ENCODE results near the gene ARHGEF26.
"Not testable (repeated sequence)": the region's sequence is repeated elsewhere in the genome, so short reads cannot be mapped to it uniquely, and the experiment has no call there.

The ARHGEF26 gene, protein sequence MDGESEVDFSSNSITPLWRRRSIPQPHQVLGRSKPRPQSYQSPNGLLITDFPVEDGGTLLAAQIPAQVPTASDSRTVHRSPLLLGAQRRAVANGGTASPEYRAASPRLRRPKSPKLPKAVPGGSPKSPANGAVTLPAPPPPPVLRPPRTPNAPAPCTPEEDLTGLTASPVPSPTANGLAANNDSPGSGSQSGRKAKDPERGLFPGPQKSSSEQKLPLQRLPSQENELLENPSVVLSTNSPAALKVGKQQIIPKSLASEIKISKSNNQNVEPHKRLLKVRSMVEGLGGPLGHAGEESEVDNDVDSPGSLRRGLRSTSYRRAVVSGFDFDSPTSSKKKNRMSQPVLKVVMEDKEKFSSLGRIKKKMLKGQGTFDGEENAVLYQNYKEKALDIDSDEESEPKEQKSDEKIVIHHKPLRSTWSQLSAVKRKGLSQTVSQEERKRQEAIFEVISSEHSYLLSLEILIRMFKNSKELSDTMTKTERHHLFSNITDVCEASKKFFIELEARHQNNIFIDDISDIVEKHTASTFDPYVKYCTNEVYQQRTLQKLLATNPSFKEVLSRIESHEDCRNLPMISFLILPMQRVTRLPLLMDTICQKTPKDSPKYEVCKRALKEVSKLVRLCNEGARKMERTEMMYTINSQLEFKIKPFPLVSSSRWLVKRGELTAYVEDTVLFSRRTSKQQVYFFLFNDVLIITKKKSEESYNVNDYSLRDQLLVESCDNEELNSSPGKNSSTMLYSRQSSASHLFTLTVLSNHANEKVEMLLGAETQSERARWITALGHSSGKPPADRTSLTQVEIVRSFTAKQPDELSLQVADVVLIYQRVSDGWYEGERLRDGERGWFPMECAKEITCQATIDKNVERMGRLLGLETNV

DNA sequence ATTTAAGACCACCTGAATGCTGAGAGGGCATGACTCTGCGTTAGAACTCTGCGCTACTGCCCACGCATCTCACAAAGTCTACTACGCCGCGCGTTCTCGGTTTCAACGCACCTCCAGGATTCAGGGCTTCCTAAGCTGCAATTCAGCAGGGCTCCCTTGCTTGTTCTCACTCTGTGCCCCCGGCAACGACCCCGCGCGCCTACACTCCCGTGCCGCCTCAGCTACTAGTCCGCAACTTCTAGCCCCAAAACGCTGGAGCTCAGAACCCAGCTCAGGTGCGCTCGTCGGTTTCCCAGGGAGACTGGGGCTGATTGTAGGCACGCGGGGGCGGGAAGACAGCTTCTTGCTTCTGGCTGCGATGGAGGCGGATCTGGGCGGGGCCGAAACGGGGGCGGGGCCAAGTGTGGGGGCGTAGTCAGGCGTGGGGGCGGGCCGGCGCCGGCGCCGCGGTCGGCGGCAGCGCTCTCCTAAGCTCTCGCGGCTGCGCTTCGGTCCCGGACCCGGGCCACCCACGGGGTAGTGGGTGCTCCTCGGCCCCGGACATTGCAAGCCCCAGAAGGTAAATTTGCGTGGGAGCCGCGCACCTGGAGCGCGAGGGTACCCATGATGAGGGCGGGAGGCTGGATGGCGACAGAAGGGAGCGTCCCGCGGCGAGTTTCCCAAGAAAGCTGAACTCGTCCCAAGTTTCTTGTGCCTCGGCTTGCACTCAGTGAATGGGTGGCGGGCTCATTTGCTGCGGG, at the start of gene ARHGEF26:
TSS of gene ARHGEF26 (plus strand) at position 430 of the 740 bp plus-strand sequence. CDS start 603 bp downstream, outside the sequence.
- DNase-seq = peak; percentile 84

DNA sequence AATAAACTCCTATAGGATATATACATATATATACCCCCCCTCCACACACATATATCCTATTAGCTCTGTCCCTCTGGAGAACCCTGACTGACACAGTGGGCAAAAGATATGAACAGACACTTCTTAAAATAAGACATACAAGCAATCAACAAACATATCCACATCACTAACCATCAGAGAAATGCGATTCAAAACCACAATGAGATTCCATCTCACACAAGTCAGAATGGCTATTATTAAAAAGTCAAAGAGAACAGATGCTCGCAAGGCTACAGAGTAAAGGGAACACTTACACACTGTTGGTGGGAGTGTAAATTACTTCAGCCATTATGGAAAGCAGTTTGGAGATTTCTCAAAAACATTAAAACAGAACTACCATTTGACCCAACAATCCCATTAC, 46.2 kb upstream of the ARHGEF26 start:
- no peak for DNase-seq

DNA sequence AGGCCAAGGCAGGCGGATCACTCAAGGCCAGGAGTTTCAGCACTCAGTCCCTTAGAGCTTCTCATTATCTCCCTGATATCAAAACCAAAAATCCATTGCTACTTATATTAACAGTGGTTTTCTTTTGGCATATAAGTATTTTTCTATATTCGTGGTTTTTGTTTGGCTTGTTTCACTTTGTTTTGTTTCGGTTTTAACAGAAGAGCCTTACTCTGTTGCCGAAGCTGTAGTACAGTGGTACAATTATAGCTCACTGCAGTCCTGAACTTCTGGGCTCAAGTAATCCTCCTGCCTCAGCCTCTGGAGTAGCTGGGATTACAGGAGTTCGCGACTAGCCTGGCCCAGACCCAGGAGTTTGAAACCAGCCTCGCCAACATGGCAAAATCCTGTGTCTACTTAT, 42.5 kb upstream of the ARHGEF26 start:
- DNase-seq = no peak

DNA sequence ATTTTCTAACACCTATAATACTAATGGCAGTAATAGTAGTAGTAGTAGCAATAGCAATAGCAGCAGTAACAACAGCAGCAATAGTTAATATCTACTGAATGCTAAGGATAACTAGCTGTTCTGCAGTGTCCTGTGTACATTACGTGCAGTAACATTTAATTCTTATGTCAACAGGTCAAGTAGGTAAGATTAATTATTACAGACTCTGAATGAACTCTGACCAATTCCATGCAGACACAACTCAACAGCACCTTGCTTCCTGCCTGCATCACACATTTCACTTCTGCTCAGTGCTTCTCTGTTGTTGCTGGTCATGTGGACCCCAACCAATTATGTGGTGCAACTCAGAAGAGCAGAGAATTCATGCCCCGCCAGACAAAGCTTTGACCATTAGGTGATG, 39.9 kb upstream of the ARHGEF26 start:
- no peak for DNase-seq

DNA sequence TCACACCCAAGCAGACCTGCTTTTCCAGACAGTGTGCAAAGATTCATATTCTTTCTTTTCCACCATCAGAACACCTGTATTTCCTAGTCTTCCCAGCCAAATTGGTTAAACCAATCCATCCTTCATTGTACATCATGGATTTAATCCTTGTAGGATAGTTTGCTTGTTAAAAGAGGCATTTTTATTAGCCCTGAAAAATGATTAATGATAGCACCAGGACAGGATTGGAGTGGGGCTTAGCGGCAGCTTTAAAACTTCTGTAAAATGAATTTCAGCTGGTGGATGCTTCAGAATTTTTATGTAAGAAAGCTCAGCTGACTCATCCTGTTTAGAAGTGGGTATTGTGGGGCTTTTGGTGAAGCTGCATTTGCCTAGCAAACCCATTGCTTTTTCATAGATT, 36.1 kb upstream of the ARHGEF26 start:
- DNase-seq = no peak

DNA sequence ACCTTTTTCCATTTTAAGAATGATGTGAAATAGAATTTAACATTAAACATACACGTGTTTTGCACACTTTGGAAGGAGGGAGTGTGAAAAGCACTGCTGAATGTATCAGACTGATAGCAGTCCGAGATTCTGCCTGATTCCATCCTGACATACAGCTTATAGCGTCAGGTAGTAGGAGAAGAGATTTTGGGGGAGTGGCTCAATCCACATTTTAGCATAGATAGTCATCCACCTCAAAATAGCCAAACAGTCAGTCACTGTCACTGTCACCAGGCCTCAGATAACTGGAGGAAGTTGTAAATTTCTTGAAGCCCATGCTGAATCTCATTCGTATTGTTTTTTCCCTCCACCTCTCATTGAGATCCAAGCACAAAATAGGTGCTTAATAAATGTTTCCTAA, 35.4 kb upstream of the ARHGEF26 start:
- no peak for DNase-seq

DNA sequence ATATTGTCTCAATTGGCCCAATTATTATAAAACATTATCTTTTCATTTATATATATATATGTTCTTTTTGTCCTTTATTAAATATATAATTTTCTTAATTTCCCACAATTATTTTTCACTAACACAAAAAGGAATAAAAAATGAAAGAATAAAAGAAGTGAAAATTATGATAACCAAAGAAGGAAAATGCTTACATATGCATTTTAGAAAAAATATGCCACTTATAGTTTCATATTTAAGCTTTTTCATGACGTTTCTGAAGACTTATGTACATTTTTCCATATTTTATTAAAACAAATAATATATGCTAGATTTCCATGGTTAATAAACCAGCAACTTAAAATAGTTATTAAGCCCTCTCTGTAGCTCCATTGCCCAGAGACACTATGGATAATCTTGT, 34.9 kb upstream of the ARHGEF26 start:
- no peak for DNase-seq

DNA sequence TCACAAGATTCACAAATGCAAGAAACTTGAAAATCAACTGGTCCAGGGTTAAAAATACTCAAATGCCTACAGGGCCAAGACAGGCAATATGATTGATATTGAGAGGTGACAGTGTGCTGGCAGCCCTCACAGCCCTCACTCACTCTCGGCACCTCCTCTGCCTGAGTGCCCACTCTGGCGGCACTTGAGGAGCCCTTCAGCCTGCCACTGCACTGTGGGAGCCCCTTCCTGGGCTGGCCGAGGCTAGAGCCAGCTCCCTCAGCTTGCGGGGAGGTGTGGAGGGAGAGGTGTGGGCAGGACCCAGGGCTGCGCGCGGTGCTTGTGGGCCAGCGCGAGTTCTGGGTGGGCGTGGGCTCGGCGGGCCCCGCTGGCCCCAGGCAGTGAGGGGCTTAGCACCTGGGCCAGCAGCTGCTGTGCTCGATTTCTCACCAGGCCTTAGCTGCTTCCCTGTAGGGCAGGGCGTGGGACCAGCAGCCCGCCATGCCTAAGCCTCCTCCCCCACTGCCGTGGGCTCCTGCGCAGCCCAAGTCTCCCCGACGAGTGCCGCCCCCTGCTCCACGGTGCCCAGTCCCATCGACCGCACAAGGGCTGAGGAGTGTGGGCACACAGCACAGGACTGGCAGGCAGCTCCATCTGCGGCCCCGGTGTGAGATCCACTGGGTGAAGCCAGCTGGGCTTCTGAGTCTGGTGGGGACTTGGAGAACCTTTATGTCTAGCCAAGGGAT, 33.3 kb upstream of the ARHGEF26 start:
- not testable (repeated sequence) for DNase-seq

DNA sequence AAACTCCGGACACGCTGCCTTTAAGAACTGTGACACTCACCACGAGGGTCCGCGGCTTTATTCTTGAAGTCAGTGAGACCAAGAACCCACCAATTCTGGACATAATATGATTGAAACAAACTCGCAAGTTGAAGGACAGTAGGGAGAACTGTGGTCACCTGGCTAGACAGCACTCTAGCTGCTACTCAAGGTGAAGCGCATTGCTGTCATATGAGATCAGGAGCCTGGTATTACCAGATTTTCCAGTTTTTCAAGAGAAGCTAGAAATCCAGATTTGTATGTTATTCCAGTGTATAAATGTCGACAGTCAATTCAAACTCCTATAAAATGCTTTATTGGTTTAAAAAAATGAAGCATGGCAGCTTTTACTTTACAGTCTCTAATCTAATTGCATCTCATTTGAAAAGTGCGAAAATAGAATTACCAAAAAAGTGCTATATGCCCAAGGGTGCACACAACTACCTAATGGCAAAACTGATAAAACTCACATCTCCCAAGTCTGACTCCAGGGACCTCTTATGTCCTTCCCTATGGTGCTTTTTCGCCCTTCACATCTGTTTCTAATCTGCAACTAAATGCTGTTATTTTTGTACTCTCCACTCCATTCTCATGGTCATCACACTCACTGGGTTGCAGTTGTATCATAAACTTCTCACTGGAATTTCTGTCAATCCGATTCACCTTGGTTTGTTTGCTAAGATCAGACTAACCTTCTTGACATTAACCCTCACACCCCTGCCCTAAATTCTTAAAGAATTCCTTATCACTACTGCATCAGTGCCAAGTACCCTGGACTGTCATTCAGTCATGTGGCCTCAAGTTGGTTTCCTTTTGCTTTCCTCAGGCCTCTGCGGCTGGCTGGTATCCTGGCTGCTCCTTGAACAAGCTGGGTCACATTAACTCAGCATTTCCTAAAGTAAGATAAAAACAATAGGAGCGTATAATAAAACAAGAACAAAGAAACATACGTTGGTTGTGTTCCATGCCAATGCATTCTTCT, 31.5 kb upstream of the ARHGEF26 start:
- DNase-seq = no peak

DNA sequence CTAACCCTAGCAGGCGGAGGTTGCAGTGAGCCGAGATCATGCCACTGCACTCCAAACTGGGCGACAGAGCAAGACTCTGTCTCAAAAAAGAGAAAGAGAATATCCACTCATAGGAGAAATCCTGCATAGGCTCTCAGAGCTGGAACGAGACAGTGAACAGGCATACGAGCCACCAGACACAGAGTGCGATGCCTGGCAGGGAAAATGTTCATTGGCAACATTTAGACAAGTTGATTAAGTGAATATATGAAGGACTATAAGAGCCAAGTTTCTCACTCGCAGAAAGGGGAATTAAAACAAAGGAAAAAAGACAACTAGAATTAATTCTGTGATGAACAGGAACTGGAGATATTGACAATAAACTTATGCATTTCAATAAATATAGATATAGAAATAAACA, 27.1 kb upstream of the ARHGEF26 start:
- no peak for DNase-seq

DNA sequence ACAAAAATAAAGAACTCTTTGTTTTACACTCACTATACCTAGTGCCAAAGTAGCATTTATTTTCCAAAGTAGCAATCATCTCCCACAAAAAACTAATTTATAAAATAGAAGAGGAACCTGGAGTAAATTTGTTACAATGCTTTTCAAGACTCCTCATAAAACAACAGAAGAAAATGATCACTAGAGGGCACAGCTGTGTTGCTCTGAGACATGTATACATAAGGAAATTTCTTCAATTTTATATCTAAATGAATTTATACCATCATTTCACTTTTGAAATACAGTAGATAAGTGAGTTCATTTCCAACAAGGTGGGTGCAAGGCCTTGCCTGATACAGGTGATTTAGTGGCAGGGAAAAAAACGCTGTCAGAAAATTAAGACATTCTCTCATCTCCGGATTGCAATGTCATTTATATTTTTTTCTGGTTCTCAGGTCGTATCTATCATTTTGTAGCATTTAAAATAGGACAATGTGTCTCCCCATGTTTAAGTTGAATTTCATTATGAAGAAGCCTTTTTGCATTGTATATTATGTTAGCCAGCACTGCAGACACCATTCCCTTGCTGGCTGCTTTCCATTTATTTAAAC, 25.3 kb upstream of the ARHGEF26 start:
- peak; percentile 29 for DNase-seq

DNA sequence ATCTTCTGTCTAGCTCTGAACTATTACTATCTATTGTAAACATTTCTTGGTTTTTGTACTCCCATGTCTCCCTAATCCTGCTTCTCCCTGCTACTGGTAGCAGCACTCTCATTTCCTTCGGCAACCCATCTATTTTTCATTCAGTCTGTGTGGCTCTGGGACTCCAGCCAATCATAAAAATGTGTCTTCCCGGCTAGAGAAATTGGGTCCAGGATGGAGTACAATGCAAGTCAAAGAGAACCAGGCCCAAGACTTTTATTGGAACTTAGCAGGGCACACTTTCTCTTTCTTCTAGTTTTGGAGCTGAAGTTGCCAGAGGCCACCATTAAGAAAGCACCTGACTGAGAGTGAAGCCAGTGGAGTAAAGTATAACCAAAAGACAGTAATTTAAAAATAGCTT, 22.8 kb upstream of the ARHGEF26 start:
- DNase-seq = no peak

DNA sequence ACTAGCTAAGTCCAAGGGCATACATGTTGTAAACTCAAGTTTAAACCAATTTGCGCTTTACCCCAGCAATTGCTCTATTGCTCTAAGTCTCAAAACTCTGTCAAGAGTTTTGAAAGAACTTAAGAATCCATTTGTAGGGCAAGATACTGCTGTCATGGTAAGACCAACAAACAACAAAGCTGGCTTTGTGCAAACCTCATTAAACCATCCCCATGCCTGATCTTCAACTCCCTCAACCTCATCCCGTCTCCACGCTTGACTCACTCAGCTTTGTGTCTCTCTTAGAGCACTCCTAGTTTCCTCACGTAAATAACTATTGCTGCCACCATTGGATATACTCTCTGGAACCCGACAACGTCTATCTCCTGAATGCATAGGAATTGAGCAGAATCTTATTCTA, 20.6 kb upstream of the ARHGEF26 start:
- no peak for DNase-seq

DNA sequence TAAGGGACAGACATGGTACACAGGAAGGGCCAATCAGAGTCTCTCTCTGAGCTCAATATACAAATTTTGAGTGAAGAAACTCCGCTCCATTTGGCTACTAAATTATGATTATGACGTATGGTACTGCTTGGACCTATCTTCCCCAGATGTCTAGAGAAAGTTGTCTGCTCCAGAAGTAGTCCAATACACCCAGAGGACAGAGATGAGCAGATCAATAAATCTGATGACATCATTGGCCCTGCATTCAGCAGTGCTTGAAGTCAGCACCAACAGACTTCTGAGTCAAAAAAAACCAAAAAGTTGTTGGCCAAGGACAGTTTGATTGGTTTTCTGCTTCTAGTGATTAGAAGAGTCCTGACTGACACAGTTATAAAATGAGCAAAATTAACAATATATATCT, 19.9 kb upstream of the ARHGEF26 start:
- no peak for DNase-seq

DNA sequence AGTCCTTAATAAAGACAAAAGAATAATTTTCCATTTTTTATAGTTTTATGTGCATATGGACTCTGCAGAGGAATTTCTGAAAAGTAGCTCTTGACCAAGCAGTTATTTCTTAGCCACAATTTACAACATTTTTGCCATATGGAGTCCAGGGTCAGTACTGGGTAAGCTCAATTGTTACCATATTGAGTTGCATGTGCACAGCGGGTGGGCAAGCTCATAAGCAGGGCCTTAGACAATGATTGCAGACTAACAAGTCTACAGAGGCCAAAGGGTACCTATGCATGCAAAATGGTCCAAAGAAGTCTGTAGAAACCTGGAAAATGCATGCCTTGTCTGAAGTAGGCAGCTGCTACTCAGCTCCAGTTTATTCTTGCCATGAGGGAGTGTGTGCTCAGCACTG, 19.0 kb upstream of the ARHGEF26 start:
- DNase-seq = peak; percentile 20

DNA sequence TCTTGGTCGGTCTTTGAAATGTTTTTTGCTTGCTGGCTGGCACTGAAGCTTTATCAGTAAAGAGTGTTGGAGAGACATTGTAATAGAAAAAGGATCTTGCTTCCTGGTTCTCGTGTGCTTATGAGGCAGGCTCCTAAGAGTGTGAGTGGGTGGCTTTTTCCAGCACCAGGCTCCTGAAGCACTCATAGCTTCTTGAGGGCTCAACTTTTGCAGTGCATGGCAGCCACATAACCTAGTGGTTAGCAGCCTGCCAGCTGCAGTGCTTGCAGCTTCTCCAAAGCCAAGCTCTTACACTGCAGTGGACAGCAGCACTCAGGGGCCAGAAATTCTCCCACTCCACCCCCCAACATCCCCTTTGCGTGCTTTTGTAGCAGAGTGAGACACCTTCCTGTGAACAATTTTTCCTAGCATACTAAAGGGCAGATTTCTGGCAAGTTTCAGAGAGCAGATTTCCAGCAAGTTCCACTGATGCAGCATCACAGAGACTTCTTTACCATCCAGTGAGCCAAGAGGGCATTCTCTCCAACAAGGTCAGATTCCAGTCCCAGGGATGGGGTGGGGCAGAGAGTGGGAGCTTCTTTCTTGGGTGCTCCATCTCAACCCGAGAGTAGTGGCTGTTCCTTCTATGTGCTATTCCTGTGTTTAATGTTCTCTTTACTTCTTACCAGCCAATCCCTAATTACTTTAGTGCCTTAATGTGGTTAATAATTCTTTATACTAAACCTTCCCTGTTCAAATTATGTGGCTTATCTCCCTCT, 15.8 kb upstream of the ARHGEF26 start:
- no peak for DNase-seq

DNA sequence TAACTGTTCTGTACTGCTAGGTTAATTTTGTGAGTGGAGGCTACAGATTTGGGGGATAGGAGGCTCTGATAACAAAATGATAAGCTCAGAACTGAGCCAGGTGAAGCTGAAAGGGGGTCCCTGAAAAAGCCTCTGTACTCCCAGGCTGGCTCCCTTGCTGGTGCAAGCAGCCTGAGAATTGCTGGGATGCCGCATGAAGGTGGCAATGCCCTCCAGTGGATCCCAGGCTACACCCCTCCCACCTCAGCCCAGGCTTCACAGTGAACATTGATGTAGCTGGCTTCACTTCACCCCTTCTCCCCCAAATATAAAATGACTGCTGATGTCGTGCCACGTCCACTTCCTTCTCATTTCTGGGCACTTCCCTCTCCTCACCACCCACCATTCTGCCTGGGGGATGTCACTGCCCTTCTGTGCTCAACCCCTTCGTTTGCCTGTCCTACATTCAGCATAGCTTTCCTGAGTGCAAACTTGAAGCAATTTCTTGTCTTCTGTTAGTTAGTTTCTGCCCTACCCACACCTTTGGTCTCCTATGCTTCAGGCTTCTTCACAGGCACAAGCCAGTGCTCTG, 9.7 kb upstream of the ARHGEF26 start:
- DNase-seq = no peak

DNA sequence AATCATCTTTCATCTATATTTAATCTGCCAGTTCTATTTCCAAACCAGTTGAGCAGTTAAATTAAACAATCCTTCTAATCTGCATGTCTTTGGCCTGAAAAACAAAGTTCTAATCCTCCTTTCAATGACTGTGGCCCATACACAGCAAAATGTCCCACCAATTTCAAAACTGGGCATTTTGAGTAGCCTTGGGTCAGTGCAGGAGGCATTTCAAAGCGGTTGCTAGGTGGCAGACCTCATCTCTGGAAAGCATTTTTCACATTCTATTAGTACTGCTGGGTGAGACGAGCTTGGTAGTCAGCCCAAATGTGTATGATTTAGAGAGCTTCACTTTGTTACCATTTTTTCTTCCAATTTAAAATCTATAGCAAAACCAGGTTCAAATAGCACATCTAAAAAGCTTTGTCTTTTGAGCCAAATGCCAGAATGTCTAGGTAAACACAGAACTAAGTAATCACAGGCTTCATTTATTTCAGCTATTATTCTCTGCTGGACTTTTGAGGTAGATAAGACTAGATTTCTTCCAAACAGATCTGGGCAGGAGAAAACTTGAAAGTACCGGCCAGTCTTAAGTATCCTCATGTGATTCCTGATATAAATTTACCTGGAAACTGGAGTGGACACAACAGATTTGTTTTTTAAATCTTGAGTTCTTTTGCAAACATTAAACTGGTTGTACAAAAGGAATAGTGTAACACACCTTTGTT, 8.9 kb upstream of the ARHGEF26 start:
- no peak for DNase-seq

DNA sequence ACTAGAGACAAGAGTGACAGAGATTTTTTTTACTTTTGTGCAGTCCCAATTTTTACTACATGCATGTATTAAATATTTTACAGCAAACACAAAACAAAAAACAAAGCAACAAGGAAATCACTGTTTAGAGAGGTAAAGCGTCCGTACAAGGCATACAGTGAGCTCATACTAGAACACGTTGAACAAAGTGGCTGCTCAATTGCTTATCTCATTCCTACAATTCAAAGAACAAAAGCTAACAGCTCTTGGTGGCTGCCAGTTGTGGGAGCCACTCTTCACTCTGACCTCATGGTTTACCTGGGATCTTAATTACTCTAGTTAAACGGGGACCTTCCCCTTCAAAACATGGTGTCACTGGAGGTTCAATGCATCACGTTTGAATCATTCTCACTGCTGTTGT, 7.6 kb upstream of the ARHGEF26 start:
- no peak for DNase-seq
